Skeletal muscle cell (primary cell): ENCODE data around the gene CDC42SE2.
"Not testable (repeated sequence)": the region's sequence is repeated elsewhere in the genome, so short reads cannot be mapped to it uniquely, and the experiment has no call there.

Source experiments
- DNase-seq: peaks from one replicate; pipeline ENCODE4 v3.0.0-alpha.2; 2010; ENCODE audit warnings: low read depth
- H3K4me3 ChIP-seq: 2 replicates; pipeline ENCODE4 v1.5.1; 2011; ENCODE audit warnings: low read depth, mild to moderate bottlenecking, control low read depth, low read length, moderate library complexity

The CDC42SE2 gene

GRCh38 chr5:131274326-131275063 is 10.6 kb downstream of the CDC42SE2 start:
- no peak overlapping the region for H3K4me3 ChIP-seq
- no peak for DNase-seq

- no peak overlapping the region for H3K4me3 ChIP-seq
- no peak for DNase-seq
Observed at GRCh38 chr5:131276072-131276471, 12.2 kb downstream of the CDC42SE2 start.

- no peak for DNase-seq
- no peak overlapping the region for H3K4me3 ChIP-seq
Observed at GRCh38 chr5:131277447-131277846, 13.6 kb downstream of the CDC42SE2 start.

- H3K4me3 ChIP-seq: no peak overlapping the region
- DNase-seq: no peak
Observed at GRCh38 chr5:131277875-131278740, 14.3 kb downstream of the CDC42SE2 start.

- DNase-seq: not testable (repeated sequence)
Observed at GRCh38 chr5:131278741-131279124, 14.9 kb downstream of the CDC42SE2 start.

GRCh38 chr5:131279204-131279603 is 15.4 kb downstream of the CDC42SE2 start:
- no peak overlapping the region for H3K4me3 ChIP-seq
- DNase-seq: no peak

More at GRCh38 chr5:131278741-131279124, 14.9 kb downstream of the CDC42SE2 start:
- H3K4me3 ChIP-seq: not testable (repeated sequence)

GRCh38 chr5:131280417-131280816 is 16.6 kb downstream of the CDC42SE2 start:
- DNase-seq: no peak
- no peak overlapping the region for H3K4me3 ChIP-seq

- no peak for DNase-seq
Observed at GRCh38 chr5:131281133-131281867, 17.4 kb downstream of the CDC42SE2 start.

GRCh38 chr5:131281868-131282234 is 18.0 kb downstream of the CDC42SE2 start:
- no peak for DNase-seq
- no peak overlapping the region for H3K4me3 ChIP-seq

More at GRCh38 chr5:131281133-131281867, 17.4 kb downstream of the CDC42SE2 start:
- no peak overlapping the region for H3K4me3 ChIP-seq

GRCh38 chr5:131282235-131282634 is 18.4 kb downstream of the CDC42SE2 start:
- H3K4me3 ChIP-seq: no peak overlapping the region
- DNase-seq: no peak

- no peak for DNase-seq
- no peak overlapping the region for H3K4me3 ChIP-seq
Observed at GRCh38 chr5:131285703-131286399, 22.0 kb downstream of the CDC42SE2 start.

GRCh38 chr5:131286400-131286715 is 22.5 kb downstream of the CDC42SE2 start:
- H3K4me3 ChIP-seq: no peak overlapping the region
- DNase-seq: no peak

GRCh38 chr5:131288328-131288727 is 24.5 kb downstream of the CDC42SE2 start:
- no peak for DNase-seq
- H3K4me3 ChIP-seq: no peak overlapping the region

GRCh38 chr5:131289738-131290137 is 25.9 kb downstream of the CDC42SE2 start:
- DNase-seq: no peak
- no peak overlapping the region for H3K4me3 ChIP-seq

- no peak for DNase-seq
- H3K4me3 ChIP-seq: no peak overlapping the region
Observed at GRCh38 chr5:131296213-131296672, 32.4 kb downstream of the CDC42SE2 start.

GRCh38 chr5:131297886-131298285 is 34.0 kb downstream of the CDC42SE2 start:
- no peak for DNase-seq
- no peak overlapping the region for H3K4me3 ChIP-seq

GRCh38 chr5:131299465-131299864 is 35.6 kb downstream of the CDC42SE2 start:
- DNase-seq: no peak
- no peak overlapping the region for H3K4me3 ChIP-seq

- H3K4me3 ChIP-seq: no peak overlapping the region
- DNase-seq: no peak
Observed at GRCh38 chr5:131302506-131302905, 38.7 kb downstream of the CDC42SE2 start.

GRCh38 chr5:131303537-131303936 is 39.7 kb downstream of the CDC42SE2 start:
- no peak overlapping the region for H3K4me3 ChIP-seq
- DNase-seq: peak; percentile 48
